Measurements from ENCODE around the gene DOCK4.

DOCK4 gene

GRCh38 chr7:111836592-111836991 is 369.6 kb downstream of the DOCK4 start:
- TF ChIP-seq YY1 (IDR thresholded peaks at IDR 0.05; ENCODE audit: low read depth): no peak
- TF ChIP-seq EGR1 (IDR thresholded peaks at IDR 0.05): no peak
- no peak for TF ChIP-seq TEAD4 (IDR thresholded peaks at IDR 0.05)
- TF ChIP-seq, protein P1, sequence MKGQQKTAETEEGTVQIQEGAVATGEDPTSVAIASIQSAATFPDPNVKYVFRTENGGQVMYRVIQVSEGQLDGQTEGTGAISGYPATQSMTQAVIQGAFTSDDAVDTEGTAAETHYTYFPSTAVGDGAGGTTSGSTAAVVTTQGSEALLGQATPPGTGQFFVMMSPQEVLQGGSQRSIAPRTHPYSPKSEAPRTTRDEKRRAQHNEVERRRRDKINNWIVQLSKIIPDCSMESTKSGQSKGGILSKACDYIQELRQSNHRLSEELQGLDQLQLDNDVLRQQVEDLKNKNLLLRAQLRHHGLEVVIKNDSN (IDR thresholded peaks at IDR 0.05): no peak
- no peak for TF ChIP-seq RAD21 (IDR thresholded peaks at IDR 0.05; ENCODE audit: low read depth)
- no peak for TF ChIP-seq FOXM1 (IDR thresholded peaks at IDR 0.05; ENCODE audit: borderline replicate concordance, low read depth)
- no peak for TF ChIP-seq EP300 (IDR thresholded peaks at IDR 0.05; ENCODE audit: borderline replicate concordance)
- no peak for TF ChIP-seq TCF12 (IDR thresholded peaks at IDR 0.05; ENCODE audit: low read depth)
- TF ChIP-seq CEBPB (IDR thresholded peaks at IDR 0.05): no peak
- no peak for TF ChIP-seq MAX (IDR thresholded peaks at IDR 0.05)
- TF ChIP-seq, protein P2, sequence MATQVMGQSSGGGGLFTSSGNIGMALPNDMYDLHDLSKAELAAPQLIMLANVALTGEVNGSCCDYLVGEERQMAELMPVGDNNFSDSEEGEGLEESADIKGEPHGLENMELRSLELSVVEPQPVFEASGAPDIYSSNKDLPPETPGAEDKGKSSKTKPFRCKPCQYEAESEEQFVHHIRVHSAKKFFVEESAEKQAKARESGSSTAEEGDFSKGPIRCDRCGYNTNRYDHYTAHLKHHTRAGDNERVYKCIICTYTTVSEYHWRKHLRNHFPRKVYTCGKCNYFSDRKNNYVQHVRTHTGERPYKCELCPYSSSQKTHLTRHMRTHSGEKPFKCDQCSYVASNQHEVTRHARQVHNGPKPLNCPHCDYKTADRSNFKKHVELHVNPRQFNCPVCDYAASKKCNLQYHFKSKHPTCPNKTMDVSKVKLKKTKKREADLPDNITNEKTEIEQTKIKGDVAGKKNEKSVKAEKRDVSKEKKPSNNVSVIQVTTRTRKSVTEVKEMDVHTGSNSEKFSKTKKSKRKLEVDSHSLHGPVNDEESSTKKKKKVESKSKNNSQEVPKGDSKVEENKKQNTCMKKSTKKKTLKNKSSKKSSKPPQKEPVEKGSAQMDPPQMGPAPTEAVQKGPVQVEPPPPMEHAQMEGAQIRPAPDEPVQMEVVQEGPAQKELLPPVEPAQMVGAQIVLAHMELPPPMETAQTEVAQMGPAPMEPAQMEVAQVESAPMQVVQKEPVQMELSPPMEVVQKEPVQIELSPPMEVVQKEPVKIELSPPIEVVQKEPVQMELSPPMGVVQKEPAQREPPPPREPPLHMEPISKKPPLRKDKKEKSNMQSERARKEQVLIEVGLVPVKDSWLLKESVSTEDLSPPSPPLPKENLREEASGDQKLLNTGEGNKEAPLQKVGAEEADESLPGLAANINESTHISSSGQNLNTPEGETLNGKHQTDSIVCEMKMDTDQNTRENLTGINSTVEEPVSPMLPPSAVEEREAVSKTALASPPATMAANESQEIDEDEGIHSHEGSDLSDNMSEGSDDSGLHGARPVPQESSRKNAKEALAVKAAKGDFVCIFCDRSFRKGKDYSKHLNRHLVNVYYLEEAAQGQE (IDR thresholded peaks at IDR 0.05; ENCODE audit: low read depth): no peak
- no peak for TF ChIP-seq ZBTB7A (IDR thresholded peaks at IDR 0.05; ENCODE audit: low read depth)
- no peak for TF ChIP-seq NFIC (IDR thresholded peaks at IDR 0.05)
- TF ChIP-seq TAF1 (IDR thresholded peaks at IDR 0.05; ENCODE audit: low read depth): no peak

DNA sequence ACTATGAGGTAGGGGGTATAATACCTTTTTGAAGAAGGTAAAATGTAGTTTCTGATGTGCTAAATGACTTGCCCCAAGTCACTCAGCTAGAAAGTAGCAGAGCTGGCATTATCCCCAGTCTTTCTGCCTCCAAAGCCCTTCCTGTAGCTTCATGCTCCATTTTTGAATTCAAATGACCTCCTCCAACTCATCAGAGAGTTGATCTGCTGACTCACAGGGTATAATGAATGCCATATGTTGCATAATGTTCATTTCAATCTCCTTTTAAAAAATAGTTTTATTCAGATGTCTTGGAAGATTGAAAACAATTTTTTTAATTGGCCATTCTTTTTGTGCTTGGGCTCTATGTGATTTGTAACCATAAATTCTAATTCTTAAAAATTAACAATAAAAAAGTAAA is 371.1 kb downstream of the DOCK4 start:
- TF ChIP-seq EGR1 (IDR thresholded peaks at IDR 0.05) (no peak), ZBTB7A (IDR thresholded peaks at IDR 0.05; ENCODE audit: low read depth) (no peak)

DNA sequence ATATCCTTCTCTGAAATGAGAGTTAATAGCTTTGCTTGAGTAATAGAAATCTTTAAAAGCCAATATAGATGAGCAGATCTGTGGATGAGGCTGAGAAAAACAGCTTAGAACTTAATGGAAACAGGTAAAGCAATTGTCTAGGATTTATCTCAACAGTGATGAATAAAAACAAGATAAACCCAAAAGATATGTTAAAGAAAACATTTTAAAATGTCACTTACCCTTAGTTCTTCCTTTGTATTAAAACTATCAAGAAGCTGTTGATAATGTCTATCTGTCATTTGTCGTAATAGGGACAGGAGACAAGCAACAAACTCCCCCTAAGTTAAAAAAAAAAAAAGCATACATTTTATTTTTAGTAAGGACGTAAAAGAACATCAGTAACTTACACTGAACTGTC is 371.8 kb downstream of the DOCK4 start:
- TF ChIP-seq CREB1 (IDR thresholded peaks at IDR 0.05; ENCODE audit: low read depth) (no peak), NFIC (IDR thresholded peaks at IDR 0.05) (no peak), TAF1 (IDR thresholded peaks at IDR 0.05; ENCODE audit: low read depth) (no peak)

DNA sequence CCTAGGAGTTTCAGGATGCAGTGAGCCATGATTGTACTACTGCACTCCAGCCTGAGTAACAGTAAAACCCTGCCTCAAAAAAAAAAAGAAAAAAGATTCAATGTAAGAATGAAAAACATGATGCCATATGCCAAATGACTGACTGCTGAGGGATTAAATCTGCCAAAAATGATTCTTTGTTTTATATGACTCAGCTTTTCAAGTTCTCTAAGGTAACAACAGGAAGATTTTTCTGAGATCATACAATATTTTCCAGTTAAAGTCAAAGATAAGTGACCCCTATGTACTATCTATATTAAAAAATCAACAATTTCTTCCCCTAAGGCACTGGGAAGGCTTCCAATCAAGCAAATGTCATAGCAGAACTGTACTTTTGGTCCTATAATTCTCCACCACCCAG is 372.7 kb downstream of the DOCK4 start:
- no peak for TF ChIP-seq ZBTB7A (IDR thresholded peaks at IDR 0.05; ENCODE audit: low read depth)
- TF ChIP-seq YY1 (IDR thresholded peaks at IDR 0.05; ENCODE audit: low read depth): no peak
- no peak for TF ChIP-seq EP300 (IDR thresholded peaks at IDR 0.05; ENCODE audit: borderline replicate concordance)
- TF ChIP-seq TCF12 (IDR thresholded peaks at IDR 0.05; ENCODE audit: low read depth): no peak

DNA sequence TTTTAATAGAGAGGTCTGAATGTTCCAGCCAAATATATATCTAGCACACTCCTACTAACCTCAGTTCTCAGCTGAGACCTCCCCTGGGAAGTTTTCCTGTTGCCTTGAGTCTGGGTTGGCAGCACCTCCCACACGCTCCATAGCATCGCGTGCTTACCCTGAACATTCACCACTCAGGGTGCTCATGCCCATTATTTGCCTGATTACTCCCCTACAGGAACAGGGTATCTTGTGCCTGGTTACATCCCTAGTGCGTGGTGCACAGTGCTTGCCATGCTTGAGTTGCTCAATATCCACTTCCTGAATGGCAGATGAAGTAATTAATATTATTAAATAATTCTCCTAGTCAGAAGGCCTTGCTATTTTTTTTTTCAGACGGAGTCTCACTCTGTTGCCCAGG is 374.0 kb downstream of the DOCK4 start:
- TF ChIP-seq NFIC (IDR thresholded peaks at IDR 0.05) (no peak), EP300 (IDR thresholded peaks at IDR 0.05; ENCODE audit: borderline replicate concordance) (no peak), FOXM1 (IDR thresholded peaks at IDR 0.05; ENCODE audit: borderline replicate concordance, low read depth) (no peak), TAF1 (IDR thresholded peaks at IDR 0.05; ENCODE audit: low read depth) (no peak)

- TF ChIP-seq RAD21 (IDR thresholded peaks at IDR 0.05; ENCODE audit: low read depth) (no peak), YY1 (IDR thresholded peaks at IDR 0.05; ENCODE audit: low read depth) (no peak), ZBTB7A (IDR thresholded peaks at IDR 0.05; ENCODE audit: low read depth) (no peak), TEAD4 (IDR thresholded peaks at IDR 0.05) (no peak), NFIC (IDR thresholded peaks at IDR 0.05) (no peak), CEBPB (IDR thresholded peaks at IDR 0.05) (no peak), TAF1 (IDR thresholded peaks at IDR 0.05; ENCODE audit: low read depth) (no peak), EP300 (IDR thresholded peaks at IDR 0.05; ENCODE audit: borderline replicate concordance) (no peak), CREB1 (IDR thresholded peaks at IDR 0.05; ENCODE audit: low read depth) (no peak)
- TF ChIP-seq, protein P2 (IDR thresholded peaks at IDR 0.05; ENCODE audit: low read depth): no peak
These were observed 377.0 kb downstream of the DOCK4 start for GRCh38 chr7:111829221-111829620.

GRCh38 chr7:111827863-111828504 is 378.2 kb downstream of the DOCK4 start:
- TF ChIP-seq TEAD4 (IDR thresholded peaks at IDR 0.05): no peak
- TF ChIP-seq TAF1 (IDR thresholded peaks at IDR 0.05; ENCODE audit: low read depth): no peak
- TF ChIP-seq RAD21 (IDR thresholded peaks at IDR 0.05; ENCODE audit: low read depth): no peak
- no peak for TF ChIP-seq FOXM1 (IDR thresholded peaks at IDR 0.05; ENCODE audit: borderline replicate concordance, low read depth)
- TF ChIP-seq YY1 (IDR thresholded peaks at IDR 0.05; ENCODE audit: low read depth): no peak
- TF ChIP-seq CREB1 (IDR thresholded peaks at IDR 0.05; ENCODE audit: low read depth): no peak
- TF ChIP-seq CEBPB (IDR thresholded peaks at IDR 0.05): no peak
- no peak for TF ChIP-seq ZBTB7A (IDR thresholded peaks at IDR 0.05; ENCODE audit: low read depth)
- TF ChIP-seq EGR1 (IDR thresholded peaks at IDR 0.05): no peak
